Caco-2 (cell line): ENCODE data around the gene PTPRG. TPM values are rescaled to one million over a fixed set of nuclear protein-coding genes. Genes with fewer than 3 reads are reported as not detected.
"Not testable (repeated sequence)": the region's sequence is repeated elsewhere in the genome, so short reads cannot be mapped to it uniquely, and the experiment has no call there.

Experiments
- BruUV-seq: library from RNA; stranded (reverse); fragments of 400-500 nt; replicated peaks from 2 replicates; lab custom pipeline; 2021; lab: Mats Ljungman, UMichigan
- CTCF ChIA-PET: fragments of 300-600 bp; sonication (Branson Sonifier 250); formaldehyde crosslinking; loops from one replicate; lab custom pipeline; 2022; ENCODE audit warnings: antibody characterized with exemption; lab: Charles Lee
- POLR2A ChIA-PET: fragments of 300-600 bp; sonication (Branson Sonifier 250); formaldehyde crosslinking; loops from one replicate; lab custom pipeline; 2022; ENCODE audit warnings: antibody characterized with exemption; lab: Charles Lee
- DNase-seq, 2 experiments: peaks; one replicate each; pipeline versions ENCODE4 v3.0.0 to v3.0.0-alpha.2; 2020 to 2022
- H3K27me3 ChIP-seq: replicated peaks from 2 replicates; pipeline ENCODE4 v1.6.0; 2011; ENCODE audit warnings: low read length; ENCODE audit not compliant: control insufficient read depth, insufficient read depth
- H3K36me3 ChIP-seq: 2 replicates; pipeline ENCODE4 v1.5.1; 2011; ENCODE audit warnings: low read length; ENCODE audit not compliant: control insufficient read depth, insufficient read depth
- H3K4me1 ChIP-seq: fragments of 250-450 bp; sonication (Bioruptor Pico); 2 replicates; pipeline ENCODE4 v1.5.1; 2020; ENCODE audit warnings: mild to moderate bottlenecking
- H3K4me3 ChIP-seq: 2 replicates; pipeline ENCODE4 v1.5.1; 2011; ENCODE audit warnings: low read depth, mild to moderate bottlenecking, control low read depth, low read length
- H3K9me3 ChIP-seq: fragments of 250-450 bp; sonication (Bioruptor Pico); 2 replicates; pipeline ENCODE4 v1.5.1; 2020; ENCODE audit warnings: mild to moderate bottlenecking, moderate library complexity
- H3K27ac Mint-ChIP-seq: one replicate; pipeline ENCODE4 v1.8.0; 2022; ENCODE audit warnings: mixed read lengths; ENCODE audit not compliant: unreplicated experiment
- H3K27me3 Mint-ChIP-seq: one replicate; pipeline ENCODE4 v1.8.0; 2022; ENCODE audit warnings: mixed read lengths; ENCODE audit not compliant: insufficient read depth, unreplicated experiment
- H3K36me3 Mint-ChIP-seq: one replicate; pipeline ENCODE4 v1.8.0; 2022; ENCODE audit warnings: mild to moderate bottlenecking, mixed read lengths; ENCODE audit not compliant: insufficient read depth, unreplicated experiment
- H3K4me1 Mint-ChIP-seq: one replicate; pipeline ENCODE4 v1.8.0; 2022; ENCODE audit warnings: low read depth, mixed read lengths; ENCODE audit not compliant: unreplicated experiment
- H3K4me3 Mint-ChIP-seq: one replicate; pipeline ENCODE4 v1.8.0; 2022; ENCODE audit warnings: mild to moderate bottlenecking, moderate library complexity, mixed read lengths; ENCODE audit not compliant: unreplicated experiment
- H3K9me3 Mint-ChIP-seq: one replicate; pipeline ENCODE4 v1.8.0; 2022; ENCODE audit warnings: mixed read lengths; ENCODE audit not compliant: unreplicated experiment
- intact Hi-C: fragments of 100-400 bp; cut with micrococcal nuclease; formaldehyde crosslinking; loops from one replicate; pipeline ENCODE4 v1.10.0; 2022; ENCODE audit not compliant: unreplicated experiment
- total RNA-seq: library from RNA; stranded (reverse); gene quantifications from 2 replicates; pipeline ENCODE4 v1.2.3, GENCODE V29; 2022
- TF ChIP-seq, protein P1 (sequence below), 2 experiments: fragments of 200-600 bp in 1 of 2; IDR thresholded peaks; 1 replicate in 1 of 2; 2 replicates in 1 of 2; pipeline versions ENCODE4 v1.5.1 to v1.8.0; 2011 to 2022; ENCODE audit warnings: antibody characterized with exemption in 1 of 2, control low read depth in 1 of 2, inconsistent platforms in 1 of 2, low read depth in 1 of 2, low read length in 1 of 2, mild to moderate bottlenecking in 1 of 2, moderate library complexity in 1 of 2; ENCODE audit not compliant: insufficient read depth in 1 of 2, severe bottlenecking in 1 of 2, unreplicated experiment in 1 of 2

PTPRG gene
- total RNA-seq, 1 experiment from 2014 or later, result 46.4 TPM

DNA sequence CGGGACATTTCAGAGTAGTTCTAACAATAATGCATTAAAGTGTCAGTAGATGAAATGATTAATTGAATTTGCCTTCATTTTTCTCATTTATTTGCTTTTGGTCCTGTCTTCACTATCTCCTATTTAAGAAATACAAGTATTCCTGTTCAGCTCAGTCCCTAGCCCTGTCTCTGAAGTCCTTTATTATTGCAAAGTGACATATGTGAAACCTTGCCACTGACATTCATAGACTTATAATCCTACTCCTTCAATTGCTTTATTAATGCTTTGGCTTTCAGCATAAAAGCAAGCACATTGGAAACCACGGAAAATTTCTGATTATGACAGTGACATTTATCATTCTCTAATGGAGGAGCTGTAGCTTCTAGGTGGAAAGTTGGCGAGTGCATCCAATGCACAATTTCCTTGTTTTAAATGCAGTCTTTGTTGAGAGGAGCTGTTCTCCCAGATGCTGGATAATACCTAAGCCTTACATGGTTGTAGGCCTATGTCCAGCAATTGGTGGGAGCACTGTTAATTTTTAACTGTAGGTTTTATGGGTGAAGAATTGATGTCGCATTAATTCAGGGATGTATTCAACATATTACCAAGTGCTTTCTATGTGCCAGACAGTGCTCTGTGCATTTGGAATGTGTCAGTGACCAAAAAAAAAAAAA lies 474.2 kb downstream of the PTPRG start:
- ChIA-PET POLR2A (no interaction called here), CTCF (no interaction called here)
- H3K27ac Mint-ChIP-seq, result no peak overlapping the region

DNA sequence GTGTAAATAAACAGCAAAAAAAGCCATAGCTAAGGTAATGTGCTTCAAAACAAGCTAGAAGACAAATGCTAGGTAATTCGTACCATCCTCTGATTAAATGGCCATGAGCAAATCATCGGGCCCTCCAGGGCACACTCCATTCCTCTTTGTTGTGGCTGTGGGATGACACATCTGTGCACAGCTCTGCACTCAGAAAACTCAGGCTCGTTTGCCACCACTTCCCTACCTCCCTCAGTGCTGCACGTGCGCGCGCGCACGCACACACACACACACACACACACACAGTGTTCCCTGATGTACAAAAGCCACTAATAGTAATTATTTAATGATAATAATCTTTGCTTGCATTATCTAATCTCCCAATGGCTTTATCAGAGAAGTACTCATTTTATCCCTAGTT lies 475.4 kb downstream of the PTPRG start:
- Mint-ChIP-seq H3K36me3 (no peaks in the 10 kb centered on the region), H3K4me1 (peaks cover 10% of the 10 kb centered on the region), H3K4me3 (no peak overlapping the region), H3K9me3 (no peaks in the 10 kb centered on the region), H3K27ac (no peak overlapping the region), H3K27me3 (no peaks in the 10 kb centered on the region)
- CTCF ChIA-PET, result no interaction called here
- Histone ChIP-seq H3K9me3 (no peaks in the 10 kb centered on the region), H3K36me3 (no peaks in the 10 kb centered on the region), H3K27me3 (no peaks in the 10 kb centered on the region), H3K4me3 (no peak overlapping the region), H3K4me1 (no peaks in the 10 kb centered on the region)
- intact Hi-C loops, result no loop called here
- TF ChIP-seq, protein P1, sequence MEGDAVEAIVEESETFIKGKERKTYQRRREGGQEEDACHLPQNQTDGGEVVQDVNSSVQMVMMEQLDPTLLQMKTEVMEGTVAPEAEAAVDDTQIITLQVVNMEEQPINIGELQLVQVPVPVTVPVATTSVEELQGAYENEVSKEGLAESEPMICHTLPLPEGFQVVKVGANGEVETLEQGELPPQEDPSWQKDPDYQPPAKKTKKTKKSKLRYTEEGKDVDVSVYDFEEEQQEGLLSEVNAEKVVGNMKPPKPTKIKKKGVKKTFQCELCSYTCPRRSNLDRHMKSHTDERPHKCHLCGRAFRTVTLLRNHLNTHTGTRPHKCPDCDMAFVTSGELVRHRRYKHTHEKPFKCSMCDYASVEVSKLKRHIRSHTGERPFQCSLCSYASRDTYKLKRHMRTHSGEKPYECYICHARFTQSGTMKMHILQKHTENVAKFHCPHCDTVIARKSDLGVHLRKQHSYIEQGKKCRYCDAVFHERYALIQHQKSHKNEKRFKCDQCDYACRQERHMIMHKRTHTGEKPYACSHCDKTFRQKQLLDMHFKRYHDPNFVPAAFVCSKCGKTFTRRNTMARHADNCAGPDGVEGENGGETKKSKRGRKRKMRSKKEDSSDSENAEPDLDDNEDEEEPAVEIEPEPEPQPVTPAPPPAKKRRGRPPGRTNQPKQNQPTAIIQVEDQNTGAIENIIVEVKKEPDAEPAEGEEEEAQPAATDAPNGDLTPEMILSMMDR (IDR thresholded peaks at IDR 0.05; ENCODE audit: insufficient read depth in 1 of 2, low read depth in 1 of 2, low read length in 1 of 2, severe bottlenecking in 1 of 2, unreplicated experiment in 1 of 2), result no peak
- DNase-seq, result no peak
- no TSS peak for BruUV-seq
- POLR2A ChIA-PET, result no interaction called here

More for the DNA sequence above, 474.2 kb downstream of the PTPRG start:
- no peak overlapping the region for H3K4me3 Mint-ChIP-seq
- no peak for DNase-seq
- H3K9me3 Mint-ChIP-seq, result no peaks in the 10 kb centered on the region
- TF ChIP-seq, protein P1 (IDR thresholded peaks at IDR 0.05; ENCODE audit: insufficient read depth in 1 of 2, low read depth in 1 of 2, low read length in 1 of 2, severe bottlenecking in 1 of 2, unreplicated experiment in 1 of 2), result no peak
- H3K9me3 ChIP-seq, result no peaks in the 10 kb centered on the region
- no peaks in the 10 kb centered on the region for H3K27me3 Mint-ChIP-seq
- no peaks in the 10 kb centered on the region for H3K36me3 ChIP-seq
- H3K27me3 ChIP-seq, result no peaks in the 10 kb centered on the region
- no peak overlapping the region for H3K4me3 ChIP-seq
- H3K4me1 Mint-ChIP-seq, result peaks cover 10% of the 10 kb centered on the region
- no peaks in the 10 kb centered on the region for H3K4me1 ChIP-seq
- BruUV-seq, result no TSS peak
- no peaks in the 10 kb centered on the region for H3K36me3 Mint-ChIP-seq
- intact Hi-C loops, result no loop called here

DNA sequence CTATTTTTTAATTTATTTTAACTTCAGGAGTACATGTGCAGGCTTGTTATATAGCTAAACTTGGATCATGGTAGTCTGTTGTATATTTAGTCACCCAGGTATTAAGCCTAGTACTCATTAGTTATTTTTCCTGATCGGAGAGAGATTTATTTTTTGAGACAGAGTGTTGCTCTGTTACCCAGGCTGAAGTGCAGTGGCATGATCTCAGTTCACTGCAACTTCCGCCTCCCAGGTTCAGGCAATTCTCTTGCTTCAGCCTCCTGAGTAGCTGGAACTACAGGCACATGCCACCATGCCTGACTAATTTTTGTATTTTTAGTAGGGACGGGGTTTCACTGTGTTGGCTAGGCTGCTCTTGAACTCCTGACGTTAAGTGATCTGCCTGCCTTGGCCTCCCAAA lies 477.4 kb downstream of the PTPRG start:
- H3K9me3 ChIP-seq, H3K4me3 Mint-ChIP-seq, intact Hi-C loops, POLR2A ChIA-PET, H3K27me3 ChIP-seq, BruUV-seq, H3K27me3 Mint-ChIP-seq, H3K4me3 ChIP-seq, DNase-seq, H3K36me3 Mint-ChIP-seq, H3K27ac Mint-ChIP-seq, H3K4me1 Mint-ChIP-seq, H3K36me3 ChIP-seq, CTCF ChIA-PET, H3K9me3 Mint-ChIP-seq, H3K4me1 ChIP-seq: not testable (repeated sequence)
